HG03571 (cell line): ENCODE results near the gene MYO10.
A peak's percentile ranks its signal among the peaks of the same experiment; 100 is the strongest.

ENCODE experiments used
- ATAC-seq: cut with Tn5 transposase; IDR thresholded peaks from one replicate; pipeline ENCODE4 v1.9.1; 2021; ENCODE audit not compliant: unreplicated experiment

Gene MYO10

GRCh38 chr5:16943846-16944678, 8.0 kb upstream of the MYO10 start:
- ATAC-seq, result no peak

- ATAC-seq, result no peak
These were observed 1.5 kb upstream of the MYO10 start for GRCh38 chr5:16937503-16938161.

GRCh38 chr5:16936989-16937438, 926 bp upstream of the MYO10 start:
- no peak for ATAC-seq

- peak; percentile 35 for ATAC-seq
These were observed 598 bp downstream of the MYO10 start for GRCh38 chr5:16935231-16936149.

- ATAC-seq, result no peak
These were observed 1.4 kb downstream of the MYO10 start for GRCh38 chr5:16934677-16935153.

GRCh38 chr5:16934123-16934522, 2.0 kb downstream of the MYO10 start:
- ATAC-seq, result peak; percentile 65

- ATAC-seq, result no peak
These were observed 2.8 kb downstream of the MYO10 start for GRCh38 chr5:16933337-16933736.

GRCh38 chr5:16932401-16932800, 3.7 kb downstream of the MYO10 start:
- no peak for ATAC-seq

GRCh38 chr5:16931334-16932110, 4.6 kb downstream of the MYO10 start:
- no peak for ATAC-seq

- ATAC-seq, result no peak
These were observed 5.6 kb downstream of the MYO10 start for GRCh38 chr5:16930496-16930895.

- ATAC-seq, result no peak
These were observed 6.3 kb downstream of the MYO10 start for GRCh38 chr5:16929831-16930230.

GRCh38 chr5:16929347-16929746, 6.7 kb downstream of the MYO10 start:
- ATAC-seq, result no peak

- ATAC-seq, result no peak
These were observed 8.5 kb downstream of the MYO10 start for GRCh38 chr5:16927613-16928012.

- no peak for ATAC-seq
These were observed 9.7 kb downstream of the MYO10 start for GRCh38 chr5:16926417-16926816.

GRCh38 chr5:16924206-16924605, 11.9 kb downstream of the MYO10 start:
- no peak for ATAC-seq

GRCh38 chr5:16922430-16922829, 13.7 kb downstream of the MYO10 start:
- ATAC-seq, result no peak

GRCh38 chr5:16921211-16921610, 14.9 kb downstream of the MYO10 start:
- no peak for ATAC-seq

- no peak for ATAC-seq
These were observed 15.8 kb downstream of the MYO10 start for GRCh38 chr5:16920109-16920816.

GRCh38 chr5:16918891-16919671, 17.0 kb downstream of the MYO10 start:
- no peak for ATAC-seq
